GM12878 (cell line): ENCODE data around the gene NODAL. TPM values are rescaled to one million over a fixed set of nuclear protein-coding genes. Genes with fewer than 3 reads are reported as not detected.

ENCODE experiments used
- ATAC-seq: fragments of 200-7000 bp; cut with Tn5 transposase; 3 replicates; pipeline ENCODE4 v1.9.1; 2020; ENCODE audit warnings: mild to moderate bottlenecking, moderate library complexity
- BruUV-seq: library from RNA; stranded (reverse); fragments of 400-500 nt; replicated peaks from 2 replicates; lab custom pipeline; 2021; lab: Mats Ljungman, UMichigan
- CTCF ChIA-PET: fragments of 300-600 bp; sonication (Branson Sonifier 250); formaldehyde crosslinking; extraction: SDS; loops from one replicate; lab custom pipeline; 2021; ENCODE audit warnings: inconsistent platforms; lab: Yijun Ruan, JAX
- POLR2A ChIA-PET: fragments of 350-600 bp; formaldehyde crosslinking; extraction: SDS; loops from one replicate; lab custom pipeline; 2021; ENCODE audit warnings: inconsistent platforms; lab: Charles Lee
- RAD21 ChIA-PET: fragments of 300-600 bp; sonication (Branson Sonifier 250); formaldehyde crosslinking; loops from one replicate; lab custom pipeline; 2023; ENCODE audit warnings: antibody characterized with exemption; ENCODE audit not compliant: unreplicated experiment; lab: Charles Lee
- SMC1A ChIA-PET: fragments of 300-600 bp; sonication (Branson Sonifier 250); formaldehyde crosslinking; loops from one replicate; lab custom pipeline; 2023; ENCODE audit not compliant: unreplicated experiment, uncharacterized antibody; lab: Charles Lee
- DNase-seq: peaks from one replicate; pipeline ENCODE4 v3.0.0-alpha.2; 2011; ENCODE audit warnings: low read depth, low spot score
- FAIRE-seq: peaks from 3 replicates; lab custom pipeline; 2011; peaks lifted over from hg19 to GRCh38; lab: Jason Lieb, UNC
- H2AFZ ChIP-seq: 2 replicates; pipeline ENCODE4 v1.6.0; 2011; ENCODE audit warnings: low read depth, low read length, control low read depth; ENCODE audit not compliant: control insufficient read depth
- H3K27ac ChIP-seq: 2 replicates; pipeline ENCODE4 v1.5.1; 2011; ENCODE audit warnings: control low read depth; ENCODE audit not compliant: control insufficient read depth, insufficient read depth
- H3K27me3 ChIP-seq, 2 experiments: replicated peaks in 1 of 2; 2 replicates each; pipeline versions ENCODE4 v1.6.0 to v1.6.1; 2011; ENCODE audit warnings: low read length in 1 of 2; ENCODE audit not compliant: control insufficient read depth in 2 of 2, insufficient read depth in 2 of 2
- H3K36me3 ChIP-seq, 2 experiments: 2 replicates each; pipeline ENCODE4 v1.5.1; 2011; ENCODE audit warnings: low read length in 1 of 2; ENCODE audit not compliant: control insufficient read depth in 2 of 2, insufficient read depth in 2 of 2
- H3K4me1 ChIP-seq: 2 replicates; pipeline ENCODE4 v1.6.1; 2011; ENCODE audit warnings: mild to moderate bottlenecking, low read length, moderate library complexity, mixed read lengths; ENCODE audit not compliant: control insufficient read depth, insufficient read depth
- H3K4me2 ChIP-seq: 2 replicates; pipeline ENCODE4 v1.6.0; 2011; ENCODE audit warnings: control low read depth; ENCODE audit not compliant: control insufficient read depth, insufficient read depth
- H3K4me3 ChIP-seq: fragments of 200-600 bp; sonication (generic); 2 replicates; pipeline ENCODE4 v1.5.1; 2016
- H3K79me2 ChIP-seq: 2 replicates; pipeline ENCODE4 v1.6.0; 2011; ENCODE audit warnings: low read length; ENCODE audit not compliant: control insufficient read depth, insufficient read depth
- H3K9ac ChIP-seq: 2 replicates; pipeline ENCODE4 v1.8.0; 2011; ENCODE audit warnings: low read length, control low read depth, mixed read lengths; ENCODE audit not compliant: control insufficient read depth, insufficient read depth
- H3K9me3 ChIP-seq: replicated peaks from 3 replicates; pipeline ENCODE4 v1.5.1; 2011; ENCODE audit warnings: mild to moderate bottlenecking, low read length; ENCODE audit not compliant: control insufficient read depth, insufficient read depth
- H4K20me1 ChIP-seq: 2 replicates; pipeline ENCODE4 v1.6.0; 2011; ENCODE audit not compliant: control insufficient read depth, insufficient read depth
- CBFB ChIP-seq: IDR thresholded peaks from 2 replicates; pipeline ENCODE4 v1.6.1; 2016; ENCODE audit warnings: antibody characterized with exemption, low read depth
- CREB1 ChIP-seq: IDR thresholded peaks from 2 replicates; pipeline ENCODE4 v1.6.1; 2012; ENCODE audit warnings: low read depth, mild to moderate bottlenecking, inconsistent platforms
- DPF2 ChIP-seq: fragments of 450-650 bp; IDR thresholded peaks from 2 replicates; pipeline ENCODE4 v1.6.1; 2017; ENCODE audit warnings: mild to moderate bottlenecking
- ESRRA ChIP-seq: IDR thresholded peaks from 2 replicates; pipeline ENCODE4 v1.6.1; 2012; ENCODE audit warnings: mild to moderate bottlenecking, low read length, improper control_type of control experiment
- IRF4 ChIP-seq: IDR thresholded peaks from 2 replicates; pipeline ENCODE4 v1.6.1; 2011; ENCODE audit warnings: low read depth, low read length
- KLF5 ChIP-seq: fragments of 450-650 bp; IDR thresholded peaks from 2 replicates; pipeline ENCODE4 v1.6.1; 2014; ENCODE audit warnings: mild to moderate bottlenecking; ENCODE audit not compliant: partially characterized antibody
- NR2C1 ChIP-seq: fragments of 450-650 bp; IDR thresholded peaks from 2 replicates; pipeline ENCODE4 v1.6.1; 2017; ENCODE audit warnings: antibody characterized with exemption, mild to moderate bottlenecking, moderate library complexity
- PAX8 ChIP-seq: fragments of 450-650 bp; IDR thresholded peaks from 2 replicates; pipeline ENCODE4 v1.6.1; 2017; ENCODE audit warnings: mild to moderate bottlenecking, moderate library complexity
- POU2F2 ChIP-seq: IDR thresholded peaks from 3 replicates; pipeline ENCODE4 v1.6.1; 2011; ENCODE audit warnings: low read depth, mild to moderate bottlenecking, low read length, borderline replicate concordance
- RB1 ChIP-seq: fragments of 450-650 bp; formaldehyde crosslinking; IDR thresholded peaks from 2 replicates; pipeline ENCODE4 v1.6.1; 2017; ENCODE audit warnings: mild to moderate bottlenecking, borderline replicate concordance
- RCOR1 ChIP-seq: conservative IDR thresholded peaks from 2 replicates; pipeline ENCODE4 v1.6.1; 2012; ENCODE audit warnings: low read depth, low read length, improper control_type of control experiment
- SMARCA5 ChIP-seq: fragments of 450-650 bp; IDR thresholded peaks from 2 replicates; pipeline ENCODE4 v1.6.1; 2017; ENCODE audit warnings: mild to moderate bottlenecking
- SREBF1 ChIP-seq: IDR thresholded peaks from 2 replicates; pipeline ENCODE4 v1.6.1; 2012; ENCODE audit warnings: mild to moderate bottlenecking, low read length
- SREBF2 ChIP-seq: IDR thresholded peaks from 2 replicates; pipeline ENCODE4 v1.6.1; 2012; ENCODE audit warnings: mild to moderate bottlenecking, low read length
- TCF12 ChIP-seq: IDR thresholded peaks from 2 replicates; pipeline ENCODE4 v1.6.1; 2011; ENCODE audit warnings: low read depth, mild to moderate bottlenecking, low read length
- ZNF622 ChIP-seq: fragments of 450-650 bp; IDR thresholded peaks from 2 replicates; pipeline ENCODE4 v1.6.1; 2017; ENCODE audit warnings: mild to moderate bottlenecking, inconsistent platforms
- WGBS: methylation state at CpG from one replicate; pipeline ENCODE4 v1.1.6; 2016; ENCODE audit warnings: low lambda C conversion rate; ENCODE audit not compliant: insufficient replicate concordance, insufficient coverage; ENCODE audit errors: missing lambda C conversion rate; 5-methylcytosine and 5-hydroxymethylcytosine counted together
- in situ Hi-C: fragments of 300-500 bp; cut with MboI; formaldehyde crosslinking; loops from 9 replicates; pipeline ENCODE4 v1.14.3; 2018; ENCODE audit warnings: mixed read lengths
- intact Hi-C: fragments of 100-400 bp; cut with micrococcal nuclease; formaldehyde crosslinking; loops from one replicate; pipeline ENCODE4 v1.14.2; 2022; ENCODE audit not compliant: unreplicated experiment
- polyA plus RNA-seq, 11 experiments: library from polyadenylated mRNA; depleted of rRNA in 4 of 11; unstranded in 6 of 11; stranded (reverse) in 5 of 11; fragments of >200 nt; fragmentation: Nextera tagmentation in 4 of 11; fragmentation: Illumina TruSeq in 1 of 11; extraction: Ambion mirVana in 4 of 11; extraction: Trizol in 1 of 11; gene quantifications; 1 replicate in 1 of 11; 2 replicates in 10 of 11; pipeline versions ENCODE4 v1.2.1 to v1.2.3, GENCODE V29; 2011 to 2016; ENCODE audit warnings: inconsistent platforms in 2 of 11, missing spikeins in 2 of 11, low read depth in 1 of 11
- total RNA-seq, 4 experiments: library from RNA; depleted of rRNA in 3 of 4; stranded (reverse); fragments of >200 nt in 3 of 4; fragmentation: Illumina TruSeq in 1 of 4; extraction: Trizol in 1 of 4; gene quantifications; 2 replicates each; pipeline versions ENCODE4 v1.2.1 to v1.2.3, GENCODE V29; 2013 to 2021
- TF ChIP-seq, protein P1 (sequence below): IDR thresholded peaks from 2 replicates; pipeline ENCODE4 v1.6.1; 2011; ENCODE audit warnings: borderline replicate concordance, low read depth, mild to moderate bottlenecking, moderate library complexity, low read length; ENCODE audit not compliant: insufficient read depth, poor library complexity, severe bottlenecking

Gene NODAL
- total and polyA plus RNA-seq, 10 of the 15 experiments (the other 5 are each of a cell fraction or from before 2014, with no cell fraction given): not detected

DNA sequence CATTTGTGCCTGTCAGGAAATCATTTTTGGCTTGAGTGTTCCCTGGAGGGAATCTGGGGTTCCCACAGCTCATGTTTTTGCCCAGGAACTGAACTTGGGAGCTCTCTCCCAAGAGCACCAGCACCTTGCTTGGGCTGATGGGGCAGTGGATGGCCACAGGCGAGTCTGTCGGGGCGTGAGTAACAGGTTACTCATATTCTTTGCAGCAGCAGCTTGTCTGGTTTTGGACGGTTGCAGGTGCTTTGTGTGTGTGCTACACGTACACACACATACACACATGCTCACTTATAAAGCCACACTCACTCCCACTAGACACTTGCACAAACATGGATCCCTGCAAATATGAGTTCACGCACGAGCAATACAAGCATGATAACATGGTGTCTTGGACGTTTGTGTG is 34.2 kb upstream of the NODAL start:
- H2AFZ ChIP-seq: no peak overlapping the region
- no peak for FAIRE-seq
- peaks cover 43% of the 10 kb centered on the region for H3K4me1 ChIP-seq
- H3K27me3 ChIP-seq: no peaks in the 10 kb centered on the region; a peak in 1 of 4 replicates
- ChIA-PET CTCF (interaction anchor here (3.2 kb wide), 1 partner anchor 14 kb away, joined by 25 read pairs; no protein-coding TSS in a partner anchor), SMC1A (interaction anchor here (2.9 kb wide), 1 partner anchor 24 kb away, joined by 9 read pairs; no protein-coding TSS in a partner anchor), RAD21 (no interaction called here), POLR2A (interaction anchor here (7.7 kb wide), 1 partner anchor 19 kb away, joined by 38 read pairs; no protein-coding TSS in a partner anchor)
- 64% methylated on average over 8 of the region's 8 CpGs for WGBS
- no TSS peak for BruUV-seq
- H3K9me3 ChIP-seq: no peaks in the 10 kb centered on the region
- ATAC-seq: no peak
- intact Hi-C loops: no loop called here
- no peak overlapping the region for H3K27ac ChIP-seq
- H3K4me3 ChIP-seq: no peak overlapping the region
- no peaks in the 10 kb centered on the region for H3K36me3 ChIP-seq
- no peak for DNase-seq
- peaks cover 18% of the 10 kb centered on the region for H3K79me2 ChIP-seq
- in situ Hi-C loops: no loop called here
- no peak overlapping the region; the same call in 1 of the 2 replicates for H3K4me2 ChIP-seq
- no peak overlapping the region for H3K9ac ChIP-seq
- TF ChIP-seq RB1 (no peak), CREB1 (no peak), IRF4 (no peak), NR2C1 (no peak), KLF5 (no peak), RCOR1 (no peak)
- H4K20me1 ChIP-seq: no peaks in the 10 kb centered on the region

DNA sequence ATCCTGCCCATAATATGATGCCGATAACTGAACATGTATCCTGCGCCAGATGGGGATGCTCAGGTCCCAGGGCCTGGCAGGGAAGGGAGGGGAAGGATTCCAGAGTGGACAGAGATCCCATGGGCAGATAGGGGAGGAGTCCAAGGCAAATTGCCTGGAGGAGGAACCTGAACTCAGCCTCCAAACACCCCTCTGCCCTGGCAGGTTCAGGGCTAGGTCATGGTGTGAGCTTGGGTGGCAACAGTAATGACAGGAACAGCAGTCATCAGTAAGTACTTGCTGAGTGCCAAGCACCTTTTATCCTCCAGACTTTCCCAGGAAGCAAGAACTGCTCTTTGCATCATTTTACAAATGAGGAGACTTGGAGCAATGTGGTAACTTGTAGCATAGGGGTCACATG is 33.3 kb upstream of the NODAL start:
- RAD21 ChIA-PET: no interaction called here
- in situ Hi-C loops: no loop called here
- Histone ChIP-seq H3K27me3 (no peaks in the 10 kb centered on the region; a peak in 1 of 4 replicates), H3K4me2 (no peak overlapping the region), H3K4me3 (no peak overlapping the region), H3K36me3 (no peaks in the 10 kb centered on the region)
- ATAC-seq: no peak
- POLR2A ChIA-PET: interaction anchor here (7.7 kb wide), 1 partner anchor 20 kb away, joined by 38 read pairs; no protein-coding TSS in a partner anchor
- no peak for TF ChIP-seq SREBF1
- TF ChIP-seq RCOR1: no peak
- no peak for TF ChIP-seq PAX8
- TF ChIP-seq ZNF622: no peak
- TF ChIP-seq DPF2: no peak
- TF ChIP-seq, protein P1, sequence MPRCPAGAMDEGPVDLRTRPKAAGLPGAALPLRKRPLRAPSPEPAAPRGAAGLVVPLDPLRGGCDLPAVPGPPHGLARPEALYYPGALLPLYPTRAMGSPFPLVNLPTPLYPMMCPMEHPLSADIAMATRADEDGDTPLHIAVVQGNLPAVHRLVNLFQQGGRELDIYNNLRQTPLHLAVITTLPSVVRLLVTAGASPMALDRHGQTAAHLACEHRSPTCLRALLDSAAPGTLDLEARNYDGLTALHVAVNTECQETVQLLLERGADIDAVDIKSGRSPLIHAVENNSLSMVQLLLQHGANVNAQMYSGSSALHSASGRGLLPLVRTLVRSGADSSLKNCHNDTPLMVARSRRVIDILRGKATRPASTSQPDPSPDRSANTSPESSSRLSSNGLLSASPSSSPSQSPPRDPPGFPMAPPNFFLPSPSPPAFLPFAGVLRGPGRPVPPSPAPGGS: no peak
- no peak for TF ChIP-seq SMARCA5
- TF ChIP-seq CBFB: no peak
- no peak for TF ChIP-seq ESRRA
- no peak for TF ChIP-seq SREBF2
- no peak for TF ChIP-seq POU2F2
- TF ChIP-seq TCF12: no peak
- TF ChIP-seq, all 136 proteins: peak for 0
- H3K27ac ChIP-seq: no peak overlapping the region
- ChIA-PET CTCF (no interaction called here), SMC1A (no interaction called here)
- DNase-seq (no peak), FAIRE-seq (no peak)
- no peak overlapping the region for H3K9ac ChIP-seq
- no peaks in the 10 kb centered on the region for H4K20me1 ChIP-seq
- H2AFZ ChIP-seq: no peak overlapping the region
- intact Hi-C loops: no loop called here
- peaks cover 35% of the 10 kb centered on the region for H3K4me1 ChIP-seq
- peaks cover 9% of the 10 kb centered on the region for H3K79me2 ChIP-seq
- 100% methylated on average over 2 of the region's 2 CpGs for WGBS
- BruUV-seq: no TSS peak
- no peaks in the 10 kb centered on the region for H3K9me3 ChIP-seq
